GM21786 (cell line): ENCODE results near the gene EEF1A1.
"Not testable (repeated sequence)": the region's sequence is repeated elsewhere in the genome, so short reads cannot be mapped to it uniquely, and the experiment has no call there.

Experiments
- ATAC-seq: cut with Tn5 transposase; IDR thresholded peaks from one replicate; pipeline ENCODE4 v1.9.1; 2021; ENCODE audit not compliant: unreplicated experiment

EEF1A1 gene

GRCh38 chr6:73520688-73521350, at the start of gene EEF1A1:
Gene EEF1A1 (minus strand): TSS chr6:73521032. CDS start chr6:73520026, 1,006 bp downstream.
- ATAC-seq, result peak; percentile 62

DNA sequence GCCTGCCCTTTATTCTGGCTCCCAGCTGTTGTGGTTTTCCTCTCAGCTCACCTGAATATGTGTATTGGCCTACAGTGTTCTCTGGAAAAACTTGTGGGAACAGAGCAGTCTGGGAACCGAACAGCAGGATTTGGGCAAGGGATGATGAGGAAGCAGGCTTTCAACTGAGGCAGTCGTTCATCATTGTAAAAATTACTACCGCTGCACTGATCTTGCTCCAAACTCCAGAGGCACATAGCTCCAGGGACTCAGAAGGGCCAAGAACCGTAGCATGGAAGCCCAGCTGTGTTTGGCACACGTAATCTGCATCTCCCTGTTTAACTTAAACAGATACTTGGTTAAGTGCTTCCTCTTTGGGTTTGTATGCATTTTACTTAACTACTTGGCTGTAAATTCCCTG, 48.3 kb upstream of the EEF1A1 start:
- no peak for ATAC-seq

DNA sequence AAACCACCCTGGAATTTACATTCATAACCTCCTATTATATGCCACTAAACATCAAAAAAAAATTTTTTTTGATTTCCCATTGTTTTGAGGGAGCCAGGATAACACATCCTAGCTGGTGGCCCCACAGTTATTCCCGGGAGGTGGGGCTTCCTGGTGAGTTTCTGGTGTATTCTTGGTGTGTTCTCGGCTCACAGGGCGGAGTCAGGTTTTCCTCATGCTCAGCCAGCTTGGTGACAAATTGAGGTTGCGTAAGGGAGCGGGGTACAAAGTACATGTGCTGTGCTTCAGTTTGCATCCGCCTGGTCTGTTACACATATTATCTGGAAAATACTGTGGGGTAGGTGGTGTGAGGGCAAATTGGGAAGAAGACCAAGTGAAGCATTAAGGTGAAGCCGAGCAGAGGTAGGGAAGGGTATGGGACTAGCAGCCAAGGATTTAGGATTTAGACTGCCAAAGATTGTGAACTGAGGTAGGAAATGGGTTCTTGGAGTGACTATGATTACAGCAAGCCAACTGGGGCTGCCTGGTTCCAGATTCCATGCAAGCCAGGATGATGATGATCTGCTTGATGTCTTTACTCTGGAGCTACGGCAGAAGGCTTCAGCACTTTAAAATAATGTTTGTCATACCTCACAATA, 46.2 kb upstream of the EEF1A1 start:
- ATAC-seq, result no peak

DNA sequence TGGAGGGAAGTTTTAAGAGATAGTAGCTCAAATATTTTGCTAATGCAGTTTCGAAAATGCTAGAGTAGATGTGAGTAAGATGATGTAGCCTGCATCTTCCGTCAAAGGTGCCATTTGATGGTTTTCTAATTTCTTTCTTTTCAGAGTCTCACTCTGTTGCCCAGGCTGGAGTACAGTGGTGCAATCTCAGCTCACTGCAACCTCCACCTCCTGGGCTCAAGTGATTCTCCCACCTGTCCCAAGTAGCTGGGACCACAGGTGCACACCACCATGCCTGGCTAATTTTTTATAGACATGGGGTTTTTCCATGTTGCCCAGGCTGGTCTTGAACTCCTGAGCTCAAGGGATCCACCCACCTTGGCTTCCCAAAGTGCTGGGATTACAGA, 45.6 kb upstream of the EEF1A1 start:
- not testable (repeated sequence) for ATAC-seq

DNA sequence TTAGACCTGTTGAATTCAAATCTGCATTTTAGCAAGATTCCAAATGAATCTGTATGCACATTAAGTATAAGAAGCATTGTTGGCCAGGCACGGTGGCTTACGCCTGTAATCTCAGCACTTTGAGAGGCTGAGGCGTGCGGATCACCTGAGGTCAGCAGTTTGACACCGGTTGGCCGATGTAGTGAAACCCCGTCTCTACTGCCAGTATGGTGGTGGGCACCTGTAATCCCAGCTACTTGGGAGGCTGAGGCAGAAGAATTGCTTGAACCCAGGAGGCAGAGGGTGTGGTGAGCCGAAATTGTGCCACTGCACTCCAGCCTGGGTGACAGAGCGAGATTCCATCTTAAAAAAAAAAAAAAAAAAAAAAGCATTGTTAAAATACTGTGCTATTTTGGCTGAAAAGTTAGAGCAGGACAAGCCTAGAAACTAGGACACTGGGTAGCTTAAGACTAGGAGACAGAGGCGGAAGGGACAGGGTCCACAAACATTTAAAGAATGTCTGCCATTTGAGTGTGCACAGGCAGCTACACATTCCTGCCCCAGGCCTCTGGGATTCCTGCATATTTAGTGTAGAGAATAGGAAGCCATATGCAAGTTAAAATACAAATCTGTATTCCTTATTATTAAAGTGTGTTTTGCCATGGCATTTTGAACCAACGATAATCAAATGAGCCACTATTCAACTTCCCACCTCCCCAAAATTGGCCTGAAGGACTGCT, 45.1 kb upstream of the EEF1A1 start:
- ATAC-seq, result no peak

DNA sequence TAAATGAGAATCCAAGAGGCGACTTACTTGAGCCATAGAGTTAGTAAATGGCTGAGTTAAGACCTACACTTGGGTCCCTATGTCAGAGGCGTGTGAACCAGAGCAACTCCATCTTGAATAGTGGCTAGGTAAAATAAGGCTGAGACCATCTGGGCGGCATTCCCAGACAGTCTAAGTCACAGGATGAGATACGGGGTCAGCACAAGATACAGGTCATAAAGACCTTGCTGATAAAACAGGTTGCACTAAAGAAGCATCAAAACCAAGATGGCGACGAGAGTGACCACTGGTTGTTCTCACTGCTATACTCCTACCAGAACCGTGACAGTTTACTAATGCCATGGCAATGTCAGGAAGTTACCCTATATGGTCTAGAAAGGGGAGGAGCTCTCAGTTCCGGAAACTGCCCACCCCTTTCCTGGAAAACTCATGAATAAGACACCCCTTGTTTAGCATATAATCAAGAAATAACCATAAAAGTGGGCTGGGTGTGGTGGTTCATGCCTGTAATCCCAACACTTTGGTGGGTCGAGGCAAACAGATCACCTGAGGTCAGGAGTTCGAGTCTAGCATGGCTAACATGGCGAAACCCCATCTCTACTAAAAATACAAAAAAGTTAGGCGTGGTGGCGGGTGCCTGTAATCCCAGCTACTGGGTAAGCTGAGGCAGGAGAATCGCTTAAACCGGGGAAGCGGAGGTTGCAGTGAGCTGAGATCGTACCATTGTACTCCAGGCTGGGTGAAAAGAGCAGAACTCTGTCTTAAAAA, 43.9 kb upstream of the EEF1A1 start:
- ATAC-seq, result no peak

DNA sequence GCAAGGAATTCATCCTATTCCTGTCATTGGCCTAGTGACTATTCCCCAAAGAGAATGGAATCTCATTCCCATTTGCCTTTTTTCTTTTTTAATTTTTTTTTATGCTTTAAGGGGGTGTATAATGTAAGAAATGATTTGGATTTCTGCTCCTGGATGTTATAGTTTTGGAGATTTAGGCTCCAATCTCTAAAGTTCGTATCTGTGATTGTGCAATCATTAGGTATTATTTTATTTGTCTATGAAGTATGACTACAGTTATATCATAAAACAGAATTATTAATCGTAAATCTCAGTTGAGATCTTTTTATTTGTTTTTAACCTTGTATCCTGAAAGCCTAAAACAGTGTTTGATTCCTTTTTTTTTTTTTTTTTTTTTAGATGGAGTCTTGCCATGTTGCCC, 41.7 kb upstream of the EEF1A1 start:
- ATAC-seq, result no peak

GRCh38 chr6:73560853-73561407, 40.1 kb upstream of the EEF1A1 start:
- peak; percentile 67 for ATAC-seq

GRCh38 chr6:73560182-73560732, 39.4 kb upstream of the EEF1A1 start:
- ATAC-seq, result peak; percentile 43

- not testable (repeated sequence) for ATAC-seq
These were observed 38.6 kb upstream of the EEF1A1 start for GRCh38 chr6:73559399-73559794.

DNA sequence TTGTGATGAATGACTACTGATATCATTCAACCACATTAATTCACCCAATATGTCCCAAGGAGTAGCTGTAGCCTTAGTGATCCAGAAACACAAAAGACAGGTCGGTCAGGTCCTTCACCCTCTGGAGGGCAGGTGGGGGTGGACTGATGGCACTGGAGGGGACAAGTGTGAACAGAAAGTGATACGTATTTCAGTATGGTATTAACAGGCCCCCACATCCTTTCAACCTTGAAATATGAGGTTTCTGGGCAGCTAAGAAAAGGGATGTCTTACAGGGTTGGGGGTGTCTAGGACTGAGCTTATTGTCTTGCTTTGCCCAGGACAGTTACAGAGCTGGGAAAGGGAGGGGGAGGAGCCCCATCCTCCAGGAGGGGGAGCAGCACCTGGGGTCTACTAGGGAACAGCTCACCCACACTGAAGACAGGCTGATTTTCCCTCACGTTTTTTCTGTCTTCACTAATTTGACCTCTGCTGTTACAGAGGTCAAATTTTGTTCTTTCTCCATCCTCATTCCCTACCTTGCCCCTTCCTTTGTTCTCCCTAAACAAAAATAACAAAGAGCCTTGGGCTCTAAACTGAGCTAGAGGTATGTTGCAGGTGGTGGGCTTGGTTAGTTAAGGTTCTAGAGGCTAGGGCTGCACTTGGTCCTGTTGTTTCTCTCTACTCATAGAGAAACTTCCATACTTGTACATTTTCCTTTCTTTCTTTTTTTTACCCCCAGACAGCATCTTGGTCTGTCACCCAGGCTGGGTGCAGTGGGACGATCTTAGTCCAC, 38.0 kb upstream of the EEF1A1 start:
- peak; percentile 46 for ATAC-seq

DNA sequence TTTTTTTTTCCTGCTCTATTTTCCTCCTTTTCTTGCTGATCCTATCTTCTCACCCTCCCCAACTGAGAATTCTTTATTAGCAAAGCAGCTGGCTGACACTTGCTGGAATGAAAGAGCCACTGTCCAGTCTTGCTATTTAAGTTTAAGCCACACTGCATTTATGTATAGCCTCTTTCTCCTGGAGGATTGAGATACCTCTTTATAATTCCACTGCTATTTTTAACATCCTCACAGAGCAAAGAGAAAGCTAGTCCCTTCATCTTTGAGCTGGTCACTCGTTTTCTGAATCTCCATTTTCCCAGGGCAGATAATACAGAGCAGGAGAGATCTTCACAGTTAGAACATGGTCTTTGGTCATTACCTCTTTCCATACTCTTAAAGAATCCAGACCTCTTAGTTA, 36.0 kb upstream of the EEF1A1 start:
- ATAC-seq, result no peak

GRCh38 chr6:73555380-73555949, 34.6 kb upstream of the EEF1A1 start:
- not testable (repeated sequence) for ATAC-seq

DNA sequence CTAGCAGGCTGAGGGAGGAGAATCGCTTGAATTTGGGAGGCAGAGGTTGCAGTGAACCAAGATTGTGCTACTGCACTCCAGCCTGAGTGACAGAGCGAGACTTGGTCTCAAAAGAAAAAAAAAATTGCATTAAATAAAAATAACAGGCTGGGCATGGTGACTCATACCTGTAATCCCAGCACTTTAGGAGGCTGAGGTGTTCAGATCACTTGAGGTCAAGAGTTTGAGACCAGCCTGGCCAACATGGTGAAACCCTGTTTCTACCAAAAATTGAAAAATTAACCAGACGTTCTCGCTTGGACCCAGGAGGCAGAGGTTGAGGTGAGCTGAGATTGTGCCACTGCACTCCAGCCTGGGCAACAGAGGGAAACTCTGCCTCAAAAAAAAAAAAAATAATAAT, 30.3 kb upstream of the EEF1A1 start:
- ATAC-seq, result not testable (repeated sequence)

DNA sequence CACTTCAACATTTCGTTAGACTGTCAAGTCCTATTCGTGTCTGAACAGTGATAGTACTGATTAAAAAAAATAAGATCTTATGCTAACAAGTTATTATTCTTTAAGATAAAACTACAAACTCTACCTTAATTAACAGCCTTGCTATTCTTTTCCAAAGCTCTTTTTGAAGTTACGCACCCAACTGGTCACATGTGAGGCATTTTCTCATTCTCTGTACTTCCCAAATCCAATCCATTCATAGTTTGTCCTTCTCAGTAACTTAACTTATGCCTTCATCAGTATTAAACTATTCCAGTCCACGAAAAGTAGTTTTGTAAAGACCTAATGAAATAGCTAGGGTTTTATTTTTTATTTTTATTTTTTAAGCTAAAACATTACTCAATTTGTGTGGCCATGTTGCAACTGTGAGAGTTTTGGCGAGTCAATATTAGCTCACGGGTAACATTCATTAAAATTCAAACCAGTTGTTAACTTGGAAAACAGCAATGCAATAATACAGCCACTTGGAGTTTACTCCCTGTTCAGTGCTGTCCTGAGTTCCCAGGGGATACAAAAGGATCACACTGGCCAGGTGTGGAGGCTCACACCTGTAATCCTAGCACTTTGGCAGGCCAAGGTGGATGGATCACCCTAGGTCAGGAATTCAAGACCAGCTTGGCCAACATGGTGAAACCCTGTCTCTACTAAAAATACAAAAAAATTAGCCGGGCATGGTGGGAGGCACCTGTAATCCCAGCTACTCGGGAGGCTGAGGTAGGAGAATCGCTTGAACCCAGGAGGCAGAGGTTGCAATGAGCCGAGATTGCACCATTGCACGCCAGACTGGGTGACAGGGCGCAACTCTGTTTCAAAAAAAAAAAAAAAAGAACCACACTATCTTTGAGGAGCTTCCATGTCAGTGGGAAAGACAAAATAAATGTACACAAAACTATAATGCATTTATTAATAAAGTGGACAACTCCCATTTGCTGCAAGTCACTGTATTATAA, 27.9 kb upstream of the EEF1A1 start:
- ATAC-seq, result no peak

DNA sequence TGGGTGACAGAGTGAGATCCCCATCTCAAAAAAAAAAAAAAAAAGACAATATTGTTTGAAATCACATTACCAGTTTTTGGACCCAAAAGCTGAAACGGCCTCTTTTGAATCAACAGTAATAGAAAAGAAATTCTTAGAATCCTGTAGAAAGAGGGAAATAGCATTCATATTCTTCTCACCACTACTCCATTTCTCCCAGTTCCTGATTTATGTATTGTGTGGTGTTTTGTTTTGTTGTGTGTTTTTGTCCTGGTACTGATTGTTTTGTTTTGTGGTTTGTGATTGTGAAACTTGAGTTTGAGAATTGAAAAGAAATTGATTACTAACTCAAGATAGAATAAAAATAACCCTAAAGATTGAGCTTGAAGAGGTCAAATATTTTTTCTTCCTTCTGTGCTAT, 26.2 kb upstream of the EEF1A1 start:
- no peak for ATAC-seq

GRCh38 chr6:73542891-73543290, 22.1 kb upstream of the EEF1A1 start:
- no peak for ATAC-seq

GRCh38 chr6:73542481-73542880, 21.6 kb upstream of the EEF1A1 start:
- not testable (repeated sequence) for ATAC-seq
